ENCODE data around the gene FOSL2.

DNA sequence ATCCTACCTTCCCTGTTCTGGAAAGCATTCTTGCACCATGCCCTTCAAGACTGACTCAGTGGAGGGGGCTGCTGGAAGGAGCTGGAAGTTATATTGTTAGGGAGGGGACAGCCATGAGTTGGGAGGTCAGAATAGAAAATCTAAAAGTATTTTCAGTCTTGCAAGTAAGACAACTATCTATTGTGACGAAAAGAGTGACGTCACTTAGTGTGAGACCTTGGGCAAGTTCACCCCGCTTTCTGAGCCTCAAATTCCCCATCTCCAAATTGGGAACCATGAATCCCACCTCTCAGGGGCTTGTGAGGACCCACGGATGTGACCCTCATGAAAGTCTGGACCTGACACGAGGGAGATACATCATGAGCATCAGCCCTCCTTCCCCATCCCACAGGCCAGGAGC, 46.5 kb downstream of the FOSL2 start:
- TF ChIP-seq POLR2A (IDR thresholded peaks at IDR 0.05; ENCODE audit: low read length) = no peak
- no peak for TF ChIP-seq GATA1 (IDR thresholded peaks at IDR 0.05; ENCODE audit: low read depth, low read length)

All from erythroblast (primary cell).